NCI-H1092 (cell line): ENCODE data around the gene MPPED1.

Experiments
- DNase-seq: peaks from one replicate; lab custom pipeline; 2025; lab: John Stamatoyannopoulos, UW

Gene MPPED1

DNA sequence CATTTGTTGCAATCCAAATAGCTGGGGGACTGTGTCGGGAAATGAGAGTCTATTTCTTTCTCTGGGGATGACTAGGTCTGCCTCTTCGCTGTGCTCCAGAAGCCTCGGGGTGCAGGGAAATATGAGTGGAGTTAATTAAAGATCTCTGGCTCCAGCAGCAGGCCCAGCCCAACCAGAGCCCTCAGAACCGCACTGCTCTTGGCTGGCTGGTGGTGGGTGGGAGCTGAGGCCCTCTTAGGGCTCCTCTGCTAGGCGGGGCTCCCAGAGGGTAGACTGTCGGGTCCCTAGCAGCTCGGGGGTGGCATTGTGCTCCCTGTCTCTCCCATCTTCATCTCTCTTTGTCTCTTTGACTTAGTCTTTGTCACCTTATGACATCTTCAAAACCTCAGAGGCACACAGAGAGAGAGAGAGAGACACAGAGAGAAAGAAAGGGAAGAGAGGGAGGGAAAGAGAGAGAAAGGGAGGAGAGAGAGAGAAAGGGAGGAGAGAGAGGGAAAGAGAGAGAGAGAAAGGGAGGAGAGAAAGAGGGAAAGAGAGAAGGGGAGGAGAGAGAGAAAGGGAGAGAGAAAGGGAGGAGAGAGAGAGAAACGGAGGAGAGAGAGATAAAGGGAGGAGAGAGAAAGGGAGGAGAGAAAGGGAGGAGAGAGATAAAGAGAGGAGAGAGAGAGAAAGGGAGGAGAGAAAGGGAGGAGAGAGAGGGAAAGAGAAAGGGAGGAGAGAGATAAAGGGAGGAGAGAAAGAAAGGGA, 20.2 kb downstream of the MPPED1 start:
- no peak for DNase-seq

DNA sequence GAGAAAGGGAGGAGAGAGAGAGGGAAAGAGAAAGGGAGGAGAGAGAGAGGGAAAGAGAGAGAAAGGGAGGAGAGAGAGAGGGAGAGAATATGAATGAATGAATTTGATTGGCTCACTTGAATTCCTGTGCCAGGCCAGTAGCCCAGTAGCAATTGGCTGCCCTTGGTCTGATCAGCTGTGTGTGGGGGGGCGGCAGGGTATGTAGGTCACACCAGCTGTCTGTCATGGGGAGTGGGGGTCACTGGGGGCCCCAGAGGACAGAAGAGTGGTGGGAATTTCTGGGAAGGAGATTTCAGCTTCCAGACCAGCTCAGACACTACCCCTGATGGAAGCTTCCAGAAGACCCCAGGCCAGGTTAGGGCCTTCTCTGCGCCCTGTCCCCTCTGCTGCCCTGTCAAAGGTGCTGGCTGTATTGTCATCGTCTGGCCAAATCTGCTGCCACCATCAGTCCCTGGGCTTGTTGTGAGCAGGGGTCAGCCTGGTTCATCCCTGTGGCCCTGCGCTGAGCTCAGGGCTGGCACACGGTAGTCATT, 21.1 kb downstream of the MPPED1 start:
- DNase-seq: no peak

DNA sequence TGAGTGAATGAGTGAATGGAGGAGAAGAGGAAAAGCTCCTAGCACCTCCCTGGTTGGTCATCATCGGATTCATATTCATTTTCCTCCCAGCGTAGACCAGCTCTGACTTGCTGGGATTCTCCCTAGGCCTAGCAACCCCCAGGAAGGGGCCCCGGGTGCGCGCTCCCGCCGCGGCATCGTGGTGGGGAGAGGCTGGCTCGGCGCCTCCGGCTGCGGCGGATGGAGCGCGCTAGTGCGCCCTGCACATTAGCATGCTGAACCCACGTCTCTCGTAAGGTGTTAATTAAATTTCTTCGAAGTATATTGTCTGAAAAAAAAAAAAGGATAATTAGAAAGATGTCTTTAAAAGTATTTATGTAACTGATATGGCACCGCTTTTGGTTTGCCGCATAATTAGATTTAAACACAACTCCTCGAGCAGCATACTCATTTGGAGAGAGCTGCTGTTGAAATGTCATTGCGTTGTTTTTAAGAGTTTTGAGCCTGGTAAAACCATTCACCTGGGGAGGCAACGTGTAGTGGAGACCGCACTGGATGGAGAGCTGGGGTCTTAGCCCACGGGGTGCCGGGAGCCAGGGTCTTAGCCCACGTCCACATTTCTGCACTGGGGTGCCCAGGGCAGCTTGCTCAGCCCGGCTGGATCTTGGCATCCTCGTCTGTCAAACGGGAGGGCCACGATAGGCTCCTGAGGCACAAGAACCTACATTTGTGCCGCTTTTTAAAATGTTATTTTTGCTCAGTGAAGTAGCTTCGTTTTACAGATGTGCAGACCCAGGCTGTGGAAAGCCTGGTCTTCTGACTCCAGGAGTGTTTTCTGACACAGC, 21.8 kb downstream of the MPPED1 start:
- no peak for DNase-seq

DNA sequence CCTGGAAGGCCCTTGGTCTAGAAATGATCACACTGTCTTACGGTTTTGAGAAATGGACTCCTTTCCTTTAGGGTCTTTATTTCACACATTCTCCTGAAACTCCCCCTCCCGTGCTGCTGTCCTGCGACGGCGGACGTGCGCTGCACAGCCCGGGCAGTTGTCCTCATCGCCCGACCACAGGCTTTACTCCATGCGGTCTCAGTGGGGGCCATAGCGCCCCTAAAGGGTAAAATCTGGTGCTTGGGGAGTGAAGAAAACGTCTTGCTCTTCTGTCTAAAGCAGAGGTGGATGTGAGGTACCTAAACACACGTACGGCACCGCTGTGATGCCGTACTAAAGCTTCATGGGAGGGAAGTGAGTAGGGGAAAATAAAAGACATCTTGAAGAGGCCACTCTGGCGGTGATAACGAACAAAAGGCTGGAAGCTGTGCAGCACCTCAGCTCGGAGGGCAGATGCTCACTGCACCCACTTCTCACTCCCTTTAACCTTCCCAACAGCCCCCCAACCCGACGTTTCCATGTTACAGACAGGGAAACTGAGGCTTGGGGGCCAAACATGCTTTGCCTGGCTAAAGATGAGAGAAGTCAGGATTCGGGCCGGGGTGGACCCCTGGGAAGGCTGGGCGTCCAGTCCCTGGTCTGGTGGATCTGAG, 22.6 kb downstream of the MPPED1 start:
- no peak for DNase-seq

DNA sequence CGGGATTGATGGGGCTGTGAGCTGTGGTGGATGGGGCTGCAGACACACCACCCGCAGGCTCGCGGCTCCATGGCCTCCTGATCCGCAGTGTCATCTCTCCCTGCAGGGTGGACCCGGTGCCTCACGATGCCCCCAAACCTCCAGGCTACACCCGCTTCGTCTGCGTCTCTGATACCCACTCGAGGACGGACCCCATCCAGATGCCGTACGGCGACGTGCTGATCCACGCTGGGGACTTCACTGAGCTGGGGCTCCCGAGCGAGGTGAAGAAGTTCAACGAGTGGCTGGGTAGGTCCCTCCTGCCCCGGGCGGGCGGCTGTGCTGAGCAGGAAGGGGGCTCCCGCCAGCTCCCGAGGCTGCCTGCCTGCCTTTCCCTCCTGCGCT, 23.1 kb downstream of the MPPED1 start:
- DNase-seq: no peak

DNA sequence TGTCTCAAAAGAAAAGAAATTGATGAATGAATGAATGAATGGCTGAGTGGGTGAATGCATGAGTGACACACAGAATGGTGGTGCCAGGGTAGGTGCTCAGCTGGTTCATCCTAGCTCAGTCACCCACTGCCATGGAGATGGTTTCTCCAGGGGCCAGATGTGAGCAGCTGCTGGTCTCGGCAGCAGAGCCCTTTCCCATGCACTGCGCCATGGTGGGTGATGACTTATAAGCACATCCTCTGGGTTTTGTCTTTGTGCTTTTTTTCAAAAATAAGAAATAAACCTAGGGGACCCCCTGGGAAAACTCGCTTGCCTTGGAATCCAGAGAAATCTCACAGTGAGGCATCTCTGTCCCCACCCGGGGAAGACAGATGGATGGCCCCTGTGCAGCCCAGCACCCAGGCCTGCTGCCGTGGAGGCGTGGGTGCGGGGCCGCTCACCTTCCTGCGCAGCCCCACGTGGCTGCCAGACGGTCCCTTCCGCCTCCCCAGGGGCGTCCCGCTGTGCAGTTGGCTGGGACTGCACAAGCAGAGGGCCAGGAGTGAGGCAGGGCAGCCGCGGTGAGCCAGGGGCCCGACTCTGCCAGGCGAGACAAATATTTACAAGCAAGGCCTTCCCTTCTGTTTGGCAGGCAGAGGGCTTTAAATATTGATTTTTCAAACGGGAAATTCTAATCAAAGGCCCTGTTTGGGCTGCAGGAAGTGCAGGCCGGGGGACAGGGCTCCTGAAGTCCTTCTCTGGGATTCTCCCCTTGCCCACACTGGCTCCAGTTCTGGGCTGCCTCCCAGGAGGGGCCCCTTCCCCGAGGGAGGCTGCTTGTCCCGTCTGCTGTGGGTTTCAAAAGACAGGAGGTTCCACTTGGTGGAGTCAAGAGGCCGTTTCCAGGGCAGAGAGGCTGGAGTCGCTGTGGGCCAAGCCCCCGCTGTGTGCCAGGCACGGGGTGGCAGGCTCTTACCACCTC, 24.3 kb downstream of the MPPED1 start:
- DNase-seq: peak; percentile 77

DNA sequence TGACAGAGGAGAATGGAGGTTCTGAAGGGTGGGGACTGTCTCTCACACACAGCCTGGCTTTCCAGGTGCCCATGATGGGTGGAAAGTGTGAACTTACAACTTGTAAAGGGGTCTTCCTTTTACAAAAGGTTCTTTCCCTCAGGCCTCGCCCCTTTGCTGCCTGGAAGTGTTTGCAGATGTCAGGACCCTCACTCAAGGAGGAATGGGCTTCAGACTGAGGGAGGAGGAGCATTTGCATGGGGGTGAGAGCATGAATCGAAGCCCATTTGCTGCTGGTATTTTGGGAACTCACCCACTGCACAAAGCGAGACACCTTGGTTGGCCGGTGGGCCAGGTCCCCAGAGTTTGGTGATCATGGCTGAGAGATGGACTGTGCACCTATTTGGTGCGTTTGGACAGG, 25.1 kb downstream of the MPPED1 start:
- DNase-seq: no peak

DNA sequence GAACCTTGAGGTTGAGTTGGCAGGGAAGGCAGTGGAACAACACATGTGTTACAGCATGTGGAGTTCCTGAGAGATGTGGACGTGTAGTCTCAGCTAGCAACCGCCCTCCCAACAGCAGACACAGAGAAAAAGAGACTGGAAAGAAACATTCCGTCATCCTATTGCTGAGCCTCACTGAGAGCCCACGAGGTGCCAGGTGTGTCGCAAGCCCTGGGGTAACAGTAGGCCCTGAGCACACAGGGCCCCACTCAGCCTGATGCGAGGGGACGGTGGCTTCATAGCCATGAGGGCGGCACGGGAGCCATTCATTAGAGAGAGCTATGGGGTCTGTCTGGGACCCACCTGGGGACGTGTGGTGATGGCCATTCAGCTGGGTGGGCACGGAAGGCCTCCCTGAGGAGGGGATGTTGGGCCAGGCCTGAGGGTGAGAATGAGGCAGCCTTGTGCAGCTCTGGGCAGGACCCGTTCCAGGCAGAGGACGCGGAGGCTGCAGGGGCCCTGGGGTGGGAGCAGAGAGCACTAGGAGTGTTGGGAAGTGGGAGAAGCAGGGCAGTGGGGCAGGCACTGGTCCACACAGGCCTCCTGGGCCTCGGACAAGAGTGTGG, 26.2 kb downstream of the MPPED1 start:
- no peak for DNase-seq

DNA sequence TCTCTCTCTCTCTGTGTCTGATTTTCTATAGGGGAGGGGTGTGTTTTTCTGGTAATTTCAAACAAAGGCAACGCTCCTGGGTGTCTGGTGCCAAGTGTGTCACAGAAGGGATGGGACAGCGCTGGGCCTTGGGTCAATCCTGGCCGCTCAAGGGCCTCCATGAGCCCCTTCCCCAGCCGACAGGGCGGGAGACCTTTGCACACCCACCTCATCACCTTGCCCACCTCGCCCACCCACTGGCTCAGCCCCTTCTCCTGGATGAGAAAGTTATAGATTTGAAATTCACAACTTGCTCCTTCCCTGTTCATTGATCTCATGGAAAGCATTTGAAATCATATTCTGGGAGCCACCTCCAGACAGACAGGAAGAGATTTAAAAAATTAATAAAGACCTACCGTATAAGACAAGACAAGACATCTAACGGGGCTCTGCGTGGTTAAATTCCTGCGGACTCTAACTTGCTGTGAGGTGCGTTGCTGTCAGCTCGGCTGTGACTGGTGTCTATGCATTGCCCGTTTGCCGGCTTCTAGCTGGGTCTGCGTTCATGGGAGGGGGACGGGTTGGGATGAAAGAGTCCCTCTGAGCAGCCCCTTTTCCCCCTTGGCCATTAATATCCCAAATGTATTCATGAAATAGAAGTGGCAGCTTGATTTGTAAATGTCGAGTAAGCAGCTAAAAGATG, 27.0 kb downstream of the MPPED1 start:
- DNase-seq: no peak

DNA sequence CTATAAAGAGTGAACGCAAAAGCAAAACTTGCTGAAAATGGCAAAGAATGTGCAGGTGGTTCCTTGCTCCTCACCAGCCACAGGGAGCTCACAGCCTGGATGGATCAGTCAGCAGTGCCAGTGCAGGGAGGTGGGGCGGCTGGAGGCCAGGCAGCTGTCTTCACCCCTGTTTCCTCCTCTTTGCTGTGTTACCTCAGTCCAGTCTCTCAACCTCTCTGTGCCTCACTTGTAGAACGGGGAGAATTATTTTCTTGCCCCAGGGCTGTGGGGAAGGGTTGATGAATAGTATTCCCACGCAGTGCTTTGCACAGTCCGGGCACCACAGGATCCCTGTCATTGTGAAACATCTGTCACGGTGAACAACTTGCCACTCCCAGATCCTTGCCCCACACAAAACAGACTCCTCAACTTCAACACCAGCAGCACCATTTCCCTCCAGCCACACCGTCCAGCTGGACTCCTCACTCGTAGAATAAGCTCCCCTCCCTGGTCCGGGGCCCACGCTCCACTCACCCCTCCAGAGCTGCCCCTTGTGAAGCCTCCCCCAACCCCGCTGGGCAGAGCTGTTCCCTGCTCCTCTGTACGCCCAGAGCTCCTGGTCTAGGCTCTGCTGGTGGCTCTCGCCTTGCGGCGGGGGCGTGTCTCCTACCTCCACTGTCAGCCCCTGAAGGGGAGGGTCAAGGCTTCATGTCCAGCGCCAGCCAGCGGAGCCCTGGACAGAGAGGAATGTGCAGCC, 27.7 kb downstream of the MPPED1 start:
- no peak for DNase-seq

DNA sequence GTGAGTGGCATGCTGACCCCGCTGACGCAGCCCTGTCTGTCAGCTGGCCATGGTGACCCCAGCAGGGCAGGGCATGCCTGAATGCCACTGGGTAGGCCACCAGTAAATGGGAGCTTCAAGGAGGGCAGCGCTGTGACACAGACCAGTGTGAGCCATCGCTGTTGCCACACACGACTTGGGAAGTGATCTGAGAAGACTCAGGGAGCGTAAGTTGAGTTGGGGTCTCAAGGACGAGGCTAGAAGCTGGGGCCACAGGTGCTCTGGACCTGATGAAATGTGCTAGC, 28.2 kb downstream of the MPPED1 start:
- DNase-seq: no peak

DNA sequence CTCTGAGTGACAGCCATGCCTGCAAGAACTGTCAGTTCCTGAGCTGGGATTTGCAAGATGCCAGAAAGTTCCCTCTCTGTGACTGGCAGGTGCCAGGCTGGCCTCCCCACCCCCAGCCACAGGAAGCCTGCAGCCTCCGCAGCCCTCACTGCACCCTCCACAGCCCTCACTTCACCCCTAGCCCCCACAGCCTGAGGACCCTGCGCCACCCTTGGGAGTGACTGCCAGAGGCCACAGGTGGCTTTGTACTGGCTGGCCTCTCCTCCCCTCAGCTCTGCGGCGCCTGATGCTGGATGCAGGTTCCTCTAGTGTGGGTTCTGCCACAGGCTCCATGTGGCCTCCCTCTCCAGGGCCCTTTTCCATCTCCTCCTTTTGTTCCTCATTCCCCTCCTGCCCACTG, 28.7 kb downstream of the MPPED1 start:
- DNase-seq: no peak

DNA sequence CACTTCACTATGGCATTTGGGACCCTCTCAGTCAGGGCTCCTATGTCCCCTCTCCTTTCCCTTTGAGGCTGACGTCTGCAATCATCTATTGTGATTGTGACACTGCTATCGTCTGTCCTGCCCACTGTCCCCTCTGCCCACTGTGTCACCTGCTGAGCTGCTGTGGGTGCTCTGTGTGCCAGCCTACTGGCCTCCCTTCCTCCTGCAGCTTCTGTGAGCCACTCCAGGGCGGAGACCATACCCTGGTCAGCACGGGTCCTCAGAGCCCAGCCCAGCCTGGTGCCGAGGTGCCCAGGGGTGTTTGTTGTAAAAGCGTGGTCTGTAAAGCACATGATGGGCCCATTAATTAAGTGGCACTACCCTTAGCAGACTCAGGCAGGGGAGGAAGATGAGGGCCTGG, 29.4 kb downstream of the MPPED1 start:
- no peak for DNase-seq

DNA sequence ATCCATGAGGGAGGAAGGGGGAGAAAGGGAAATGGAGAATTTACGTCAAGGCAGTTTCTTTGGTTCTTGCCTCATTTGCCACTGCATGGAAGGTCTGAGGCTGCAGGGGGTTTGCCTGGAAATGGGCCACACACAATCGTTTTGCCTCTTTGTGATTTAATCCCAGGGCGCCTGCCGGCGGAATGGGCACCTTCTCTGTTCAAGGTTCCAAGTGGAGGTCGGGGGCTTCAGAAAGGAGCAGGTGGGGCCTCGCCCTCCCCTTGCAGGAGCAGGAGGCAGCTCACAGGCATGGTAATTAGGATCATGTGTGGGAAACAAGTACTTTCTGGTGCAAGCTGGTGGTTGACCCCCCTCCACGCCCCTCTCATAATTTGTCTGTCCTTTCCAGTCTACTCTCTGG, 29.9 kb downstream of the MPPED1 start:
- DNase-seq: no peak

DNA sequence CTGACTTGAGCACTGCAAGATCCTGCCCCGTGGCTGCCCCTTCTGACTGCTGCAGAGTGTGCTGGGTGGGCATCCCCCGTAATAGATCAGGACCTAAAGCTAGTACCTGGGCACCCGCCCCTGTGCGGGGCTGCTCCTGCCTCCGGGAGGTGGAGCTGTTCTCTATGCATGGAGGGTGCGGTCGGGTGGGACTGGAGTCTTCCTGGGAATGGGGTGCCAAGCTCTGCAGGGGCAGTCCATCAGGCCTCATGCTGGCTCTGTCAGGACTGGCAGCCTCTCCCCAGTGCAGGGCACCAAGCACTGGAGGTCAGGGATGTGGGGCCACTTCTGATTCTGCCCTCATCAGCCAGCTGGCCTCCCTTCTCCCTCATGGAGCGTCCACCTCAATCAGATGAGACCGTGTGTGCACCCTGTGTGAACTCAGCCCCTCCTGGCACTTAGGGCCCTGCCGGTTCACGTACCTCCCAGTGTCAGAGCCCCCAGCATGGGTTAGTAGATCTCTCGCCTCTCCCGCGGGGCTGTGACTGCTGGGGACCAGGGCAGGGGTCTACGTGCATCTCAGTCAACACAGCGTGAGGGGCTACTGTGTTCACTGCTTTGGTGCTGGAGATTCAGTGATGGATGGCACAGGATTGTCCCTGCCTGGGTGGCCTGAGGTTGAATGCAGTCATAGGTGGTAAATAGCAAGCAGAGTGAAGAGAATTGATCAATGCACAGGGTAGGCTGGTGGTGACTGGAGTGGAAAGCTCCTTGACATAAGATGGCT, 30.8 kb downstream of the MPPED1 start:
- DNase-seq: no peak

DNA sequence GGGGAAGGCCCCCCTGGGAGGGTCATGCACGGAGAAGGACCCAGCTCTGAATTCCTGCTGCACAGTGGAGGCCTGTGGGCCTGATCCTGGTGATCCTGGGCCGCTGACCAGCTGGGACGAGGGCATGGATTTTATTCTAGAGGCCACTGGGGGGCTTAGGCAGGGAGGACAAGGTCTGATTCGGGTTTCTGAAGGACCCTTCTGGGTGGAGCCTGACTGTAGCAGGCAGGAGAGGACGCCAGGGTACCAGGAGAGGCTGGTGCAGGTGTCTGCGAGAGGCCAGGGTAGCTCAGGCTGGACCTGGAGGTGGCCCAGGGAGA, 31.3 kb downstream of the MPPED1 start:
- DNase-seq: no peak

DNA sequence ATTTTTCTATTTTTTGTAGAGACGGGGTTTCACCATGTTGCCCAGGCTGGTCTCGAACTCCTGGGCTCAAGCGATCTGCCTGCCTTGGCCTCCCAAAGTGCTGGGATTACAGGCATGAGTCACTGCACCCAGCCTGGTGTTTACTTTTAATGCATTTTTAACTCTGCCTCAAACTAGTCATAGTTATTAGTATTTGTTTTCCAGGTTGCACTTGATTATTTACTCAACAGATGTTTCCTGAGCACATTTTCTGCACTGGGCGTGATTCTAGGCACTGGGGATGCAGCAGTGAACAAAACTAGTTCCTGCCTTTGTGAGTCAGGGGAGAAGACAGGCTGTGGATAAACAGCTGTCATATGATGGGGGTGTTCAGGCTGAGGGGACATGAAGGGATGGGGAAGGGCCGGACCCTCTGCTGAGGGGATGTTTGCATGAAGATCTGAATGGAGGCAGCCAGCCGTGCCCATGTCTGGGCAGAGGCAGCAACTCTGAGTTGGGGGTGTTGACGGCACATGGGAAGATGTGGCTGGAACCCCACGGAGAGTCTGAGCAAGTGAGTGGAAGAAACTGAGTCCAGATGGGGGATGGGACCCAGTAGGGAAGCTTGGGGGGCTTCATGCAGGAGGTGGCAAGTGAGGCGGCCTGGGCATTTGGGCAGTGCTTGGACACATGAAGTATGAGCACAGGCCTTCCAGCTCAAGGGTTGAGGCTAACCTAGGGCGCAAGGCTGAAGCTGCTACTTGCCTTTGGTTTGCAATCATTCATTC, 34.4 kb downstream of the MPPED1 start:
- DNase-seq: no peak

DNA sequence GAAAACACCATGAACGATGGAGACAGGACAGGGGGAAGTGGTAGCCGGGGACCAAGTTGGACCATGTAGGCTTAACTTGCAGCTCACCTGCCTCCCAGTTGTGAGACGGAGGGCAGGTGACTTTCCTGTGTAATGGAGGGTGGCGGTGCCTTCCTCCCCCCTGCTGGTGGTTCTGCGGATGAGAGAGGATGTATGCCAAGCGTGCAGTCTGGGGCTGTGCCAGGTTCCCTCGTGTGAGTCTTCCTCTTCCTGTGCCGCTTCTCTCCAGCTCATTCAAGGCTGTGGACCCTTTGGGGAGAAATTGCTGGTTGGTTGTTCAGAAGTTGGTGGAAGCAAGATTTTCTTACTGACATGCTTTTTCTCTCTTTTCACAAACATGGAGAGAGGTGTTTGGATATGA, 35.1 kb downstream of the MPPED1 start:
- peak; percentile 74 for DNase-seq

DNA sequence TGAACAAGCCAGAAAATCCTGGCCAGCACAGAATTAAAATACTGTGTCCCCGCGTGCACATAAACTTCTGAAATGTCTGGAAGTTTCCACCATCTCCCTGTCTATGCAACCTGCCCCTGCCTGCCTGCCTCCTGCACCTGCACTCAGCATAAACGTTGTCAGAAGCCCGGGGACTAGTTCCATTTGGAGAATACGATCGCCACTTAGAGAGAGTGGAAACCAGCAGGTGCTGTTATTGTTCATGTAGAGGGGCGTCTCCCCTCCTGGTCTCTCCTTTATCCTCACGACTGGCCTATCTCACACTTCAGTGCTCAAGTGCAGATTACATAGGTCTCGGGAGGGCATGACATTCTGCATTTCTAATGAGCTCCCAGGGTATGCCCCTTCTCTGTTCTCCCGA, 35.6 kb downstream of the MPPED1 start:
- peak; percentile 83 for DNase-seq
